B cell (primary cell): ENCODE measurements around the gene LANCL2. TPM values are rescaled to one million over a fixed set of nuclear protein-coding genes. Genes with fewer than 3 reads are reported as not detected.
A peak's percentile ranks its signal among the peaks of the same experiment; 100 is the strongest.

Experiments
- ATAC-seq: fragments of 200-7000 bp; cut with Tn5 transposase; one replicate; pipeline ENCODE4 v1.10.0; 2021; ENCODE audit warnings: low read depth, mild to moderate bottlenecking, moderate number of reproducible peaks, moderate library complexity
- CTCF ChIA-PET: fragments of 350-600 bp; sonication (Branson Sonifier 250); formaldehyde crosslinking; loops from one replicate; lab custom pipeline; 2021; ENCODE audit warnings: antibody characterized with exemption, inconsistent platforms; lab: Charles Lee
- POLR2A ChIA-PET: fragments of 350-600 bp; sonication (Branson Sonifier 250); formaldehyde crosslinking; loops from one replicate; lab custom pipeline; 2021; ENCODE audit warnings: antibody characterized with exemption; lab: Charles Lee
- DNase-seq: peaks from one replicate; pipeline ENCODE4 v3.0.0; 2013
- H2AFZ ChIP-seq: 2 replicates; pipeline ENCODE4 v1.6.1; 2012; ENCODE audit warnings: mild to moderate bottlenecking, low read depth, low read length; ENCODE audit not compliant: insufficient read depth, poor library complexity, severe bottlenecking
- H3K27ac ChIP-seq, 2 donors: 1 replicate in 1 of 2; 2 replicates in 1 of 2; pipeline ENCODE4 v1.5.1; 2012 to 2013; ENCODE audit warnings: low read length in 2 of 2, mild to moderate bottlenecking in 2 of 2, moderate library complexity in 1 of 2
- H3K27me3 ChIP-seq, 4 experiments: fragments of 200-600 bp in 1 of 4; sonication (generic) in 1 of 4; replicated peaks in 1 of 4; 1 replicate in 2 of 4; 2 replicates in 2 of 4; pipeline versions ENCODE4 v1.6.1 to v1.7.0; 2013 to 2016; ENCODE audit warnings: low read length in 3 of 4, mild to moderate bottlenecking in 2 of 4, mixed read lengths in 1 of 4, moderate library complexity in 1 of 4; ENCODE audit not compliant: insufficient read depth in 4 of 4, control insufficient read depth in 3 of 4; ENCODE audit errors: control extremely low read depth in 1 of 4
- H3K36me3 ChIP-seq, 2 experiments: replicated peaks in 1 of 2; 1 replicate in 1 of 2; 2 replicates in 1 of 2; pipeline versions ENCODE4 v1.6.1 to v1.7.1; 2013; ENCODE audit warnings: low read length in 1 of 2; ENCODE audit not compliant: insufficient read depth in 2 of 2, control insufficient read depth in 1 of 2; ENCODE audit errors: control extremely low read depth in 1 of 2, extremely low read depth in 1 of 2
- H3K4me1 ChIP-seq, 2 donors: fragments of 200-600 bp in 1 of 2; sonication (generic) in 1 of 2; 1 replicate in 1 of 2; 2 replicates in 1 of 2; pipeline versions ENCODE4 v1.5.1 to v1.6.1; 2013 to 2017; ENCODE audit warnings: low read length in 2 of 2; ENCODE audit not compliant: control insufficient read depth in 2 of 2, insufficient read depth in 2 of 2
- H3K4me2 ChIP-seq: replicated peaks from 2 replicates; pipeline ENCODE3; 2012; ENCODE audit warnings: mild to moderate bottlenecking, low read depth, low read length; ENCODE audit not compliant: poor library complexity, severe bottlenecking
- H3K4me3 ChIP-seq, 5 experiments: fragments of 200-600 bp in 1 of 5; sonication (generic) in 1 of 5; 1 replicate in 3 of 5; 2 replicates in 2 of 5; pipeline versions ENCODE4 v1.5.1 to v1.7.0; 2011 to 2016; ENCODE audit warnings: low read length in 4 of 5, mild to moderate bottlenecking in 4 of 5, low read depth in 2 of 5, control low read depth in 1 of 5, moderate library complexity in 1 of 5; ENCODE audit not compliant: insufficient read depth in 1 of 5; ENCODE audit errors: control extremely low read depth in 1 of 5, extremely low read depth in 1 of 5
- H3K79me2 ChIP-seq: fragments of 200-600 bp; sonication (generic); one replicate; pipeline ENCODE4 v1.6.0; 2016; ENCODE audit warnings: low read length; ENCODE audit not compliant: control insufficient read depth, insufficient read depth
- H3K9ac ChIP-seq: fragments of 200-600 bp; sonication (generic); 2 replicates; pipeline ENCODE4 v1.6.1; 2017; ENCODE audit warnings: mild to moderate bottlenecking, low read length, moderate library complexity
- H3K9me3 ChIP-seq, 3 donors: one replicate each; pipeline versions ENCODE4 v1.6.1 to v1.7.1; 2013; ENCODE audit warnings: low read length in 2 of 3; ENCODE audit not compliant: control insufficient read depth in 2 of 3, insufficient read depth in 1 of 3; ENCODE audit errors: control extremely low read depth in 1 of 3
- H4K20me1 ChIP-seq: 2 replicates; pipeline ENCODE4 v1.6.0; 2012; ENCODE audit warnings: mild to moderate bottlenecking, low read length; ENCODE audit not compliant: insufficient read depth, control insufficient read depth, poor library complexity, severe bottlenecking
- H3K27ac Mint-ChIP-seq: one replicate; pipeline ENCODE4 v1.8.0; 2021; ENCODE audit warnings: mixed read lengths
- H3K27me3 Mint-ChIP-seq: one replicate; pipeline ENCODE4 v1.8.0; 2021; ENCODE audit warnings: mixed read lengths
- H3K4me1 Mint-ChIP-seq: one replicate; pipeline ENCODE4 v1.8.0; 2021; ENCODE audit warnings: mixed read lengths
- H3K4me3 Mint-ChIP-seq: one replicate; pipeline ENCODE4 v1.8.0; 2021; ENCODE audit warnings: mixed read lengths
- H3K9me3 Mint-ChIP-seq: one replicate; pipeline ENCODE4 v1.8.0; 2022; ENCODE audit warnings: mixed read lengths; ENCODE audit not compliant: insufficient read depth
- CTCF ChIP-seq: fragments of 200-600 bp; IDR thresholded peaks from one replicate; pipeline ENCODE4 v1.8.0; 2022; ENCODE audit warnings: antibody characterized with exemption, mild to moderate bottlenecking
- EZH2 ChIP-seq: IDR thresholded peaks from 2 replicates; pipeline ENCODE4 v1.6.1; 2012; ENCODE audit warnings: borderline replicate concordance, low read depth, mild to moderate bottlenecking, moderate library complexity, low read length; ENCODE audit not compliant: insufficient read depth, poor library complexity, severe bottlenecking
- WGBS: methylation state at CpG from one replicate; pipeline ENCODE4 v1.1.5; 2013; ENCODE audit warnings: missing lambda C conversion rate; ENCODE audit not compliant: insufficient coverage; 5-methylcytosine and 5-hydroxymethylcytosine counted together
- intact Hi-C: fragments of 100-400 bp; cut with micrococcal nuclease; formaldehyde crosslinking; loops from one replicate; pipeline ENCODE4 v1.10.0; 2022
- polyA plus RNA-seq: library from polyadenylated mRNA; depleted of rRNA; stranded (reverse); fragments of >200 nt; gene quantifications from 2 replicates; pipeline ENCODE4 v1.2.3, GENCODE V29; 2012
- total RNA-seq, 2 donors: library from RNA; stranded (reverse); fragments of 120-200 nt in 1 of 2; gene quantifications; 1 replicate in 1 of 2; 2 replicates in 1 of 2; pipeline versions ENCODE4 v1.2.3 to v1.2.4, GENCODE V29; 2013 to 2022

LANCL2 gene
- total and polyA plus RNA-seq, 2 donors (not counting 1 experiment from before 2014, with no cell fraction given), result 3.5 to 8.1 TPM

- Histone ChIP-seq H3K9ac (no peak overlapping the region), H3K36me3 (peaks cover 0 to 8% of the 10 kb centered on the region in 2 experiments), H3K79me2 (no peaks in the 10 kb centered on the region), H3K9me3 (no peaks in the 10 kb centered on the region), H2AFZ (no peak overlapping the region), H3K4me3 (no peak overlapping the region), H3K27me3 (no peaks in the 10 kb centered on the region), H4K20me1 (no peaks in the 10 kb centered on the region), H3K27ac (no peak overlapping the region), H3K4me1 (no peaks in the 10 kb centered on the region), H3K4me2 (no peak overlapping the region)
- DNase-seq (peak; percentile 39), ATAC-seq (peak; percentile 60)
- Mint-ChIP-seq H3K9me3 (no peaks in the 10 kb centered on the region), H3K4me1 (peaks cover 3% of the 10 kb centered on the region), H3K27me3 (no peaks in the 10 kb centered on the region), H3K4me3 (no peak overlapping the region), H3K27ac (no peak overlapping the region)
- POLR2A ChIA-PET, result no interaction called here
- intact Hi-C loops, result loop anchor here (10.0 kb wide), 1 partner anchor 642 kb away; no protein-coding TSS in a partner anchor
- 94% methylated on average over 6 of the region's 13 CpGs for WGBS
- TF ChIP-seq CTCF (peak; percentile 71), EZH2 (no peak)
- CTCF ChIA-PET, result interaction anchor here (0.7 to 3.5 kb wide), 16 partner anchors 9 to 208 kb away, joined by 3 to 27 read pairs (median 4); no protein-coding TSS in a partner anchor
These were observed 68.0 kb downstream of the LANCL2 start for GRCh38 chr7:55432939-55433784.

- POLR2A ChIA-PET, result no interaction called here
- ATAC-seq, result no peak
- Histone ChIP-seq H3K27ac (no peak overlapping the region), H3K9ac (no peak overlapping the region), H3K27me3 (no peaks in the 10 kb centered on the region), H3K4me2 (no peak overlapping the region), H2AFZ (no peak overlapping the region), H4K20me1 (no peaks in the 10 kb centered on the region), H3K79me2 (no peaks in the 10 kb centered on the region), H3K4me3 (no peak overlapping the region), H3K36me3 (peaks cover 0 to 4% of the 10 kb centered on the region in 2 experiments), H3K4me1 (no peaks in the 10 kb centered on the region), H3K9me3 (no peaks in the 10 kb centered on the region)
- H3K4me3 Mint-ChIP-seq, result no peak overlapping the region
- no peak for DNase-seq
- H3K27ac Mint-ChIP-seq, result no peak overlapping the region
- peaks cover 9% of the 10 kb centered on the region for H3K4me1 Mint-ChIP-seq
- 91% methylated on average over 9 of the region's 10 CpGs for WGBS
- intact Hi-C loops, result loop anchor here (10.0 kb wide), 1 partner anchor 639 kb away; no protein-coding TSS in a partner anchor
- no peaks in the 10 kb centered on the region for H3K27me3 Mint-ChIP-seq
- no peaks in the 10 kb centered on the region for H3K9me3 Mint-ChIP-seq
- TF ChIP-seq CTCF, result no peak
- no peak for TF ChIP-seq EZH2
- CTCF ChIA-PET, result interaction anchor here (0.7 to 1.6 kb wide), 7 partner anchors 11 to 163 kb away, joined by 3 to 6 read pairs (median 3); no protein-coding TSS in a partner anchor
These were observed 70.3 kb downstream of the LANCL2 start for GRCh38 chr7:55435466-55435865.
